GM12801 (cell line): Measurements from ENCODE around the gene C15orf61.

Experiments
- CTCF ChIP-seq: IDR thresholded peaks from one replicate; pipeline ENCODE4 v1.5.1; 2011; ENCODE audit warnings: control low read depth; ENCODE audit not compliant: insufficient read length; ENCODE audit errors: extremely low read depth

Gene C15orf61

GRCh38 chr15:67515557-67515956, 5.4 kb upstream of the C15orf61 start:
- no peak for TF ChIP-seq CTCF

- no peak for TF ChIP-seq CTCF
These were observed 456 bp upstream of the C15orf61 start for GRCh38 chr15:67520321-67521028.

- no peak for TF ChIP-seq CTCF
These were observed 1.0 kb downstream of the C15orf61 start for GRCh38 chr15:67521783-67522568.

DNA sequence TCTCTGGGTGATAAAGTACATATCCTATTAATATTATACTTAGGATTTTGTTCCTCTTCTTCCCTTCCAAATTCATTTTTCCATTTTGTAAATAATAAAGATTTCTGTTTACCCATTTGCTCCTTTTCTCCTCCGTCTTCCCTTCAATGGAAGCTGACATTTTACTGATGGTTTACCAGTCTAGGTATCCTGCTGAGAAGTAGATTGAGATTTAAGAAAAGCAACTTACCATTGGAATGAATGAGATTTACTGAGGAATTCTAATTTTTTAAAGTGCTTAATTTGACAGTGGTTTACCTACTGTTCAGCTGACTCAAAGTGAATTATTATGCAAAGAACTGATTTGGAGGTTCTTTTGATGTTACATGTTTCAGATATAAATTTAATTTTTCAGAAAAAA, 2.4 kb downstream of the C15orf61 start:
- no peak for TF ChIP-seq CTCF

DNA sequence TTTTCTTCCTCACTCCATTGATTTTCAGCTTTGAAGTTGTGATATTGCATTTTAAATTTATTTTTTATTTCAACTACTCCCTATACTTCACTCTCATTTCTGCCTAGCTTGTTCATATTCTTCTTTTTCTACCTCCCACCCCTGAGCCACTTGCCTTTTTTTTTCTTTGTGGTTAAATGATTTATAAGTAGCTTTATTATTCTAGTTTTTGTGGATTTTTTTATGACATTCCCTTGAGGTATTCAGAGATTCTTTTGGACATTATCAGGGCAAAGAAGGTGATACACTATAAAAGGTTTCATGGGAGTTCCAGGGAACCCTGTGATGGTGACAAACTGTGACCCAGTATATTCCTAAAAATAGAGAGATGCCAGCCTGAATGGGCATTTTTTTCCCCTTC, 3.3 kb downstream of the C15orf61 start:
- TF ChIP-seq CTCF, result no peak

DNA sequence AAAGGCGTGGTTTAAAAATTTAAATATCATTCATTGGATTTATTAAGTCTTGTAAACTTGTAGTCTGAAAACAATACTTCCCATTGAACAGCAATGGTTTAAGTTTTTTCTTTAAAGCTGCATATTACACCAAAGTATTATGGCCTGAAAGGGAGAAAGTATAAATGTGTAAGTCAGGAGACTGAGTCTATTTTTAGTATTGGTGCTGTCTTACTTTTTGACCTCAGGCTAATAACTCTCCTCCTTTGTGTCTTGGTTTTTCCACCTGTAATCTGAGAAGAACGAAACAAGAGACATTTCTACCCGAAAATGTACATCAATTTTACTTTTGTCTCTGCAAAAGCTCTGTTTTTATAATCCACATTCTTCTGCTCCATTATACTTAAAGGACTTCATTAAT, 7.6 kb downstream of the C15orf61 start:
- TF ChIP-seq CTCF, result no peak

GRCh38 chr15:67531379-67531914, 10.5 kb downstream of the C15orf61 start:
- no peak for TF ChIP-seq CTCF
